SK-N-SH treated with all-trans-retinoic acid at 6 μM for 48 hours (cell line): ENCODE measurements around the gene IYD.

Experiments used
- ATAC-seq: fragments of 200-7000 bp; cut with Tn5 transposase; 3 replicates; pipeline ENCODE4 v1.9.1; 2020; ENCODE audit warnings: mild to moderate bottlenecking, moderate library complexity
- BACH2 ChIP-seq: fragments of 250-450 bp; sonication (Bioruptor Pico); IDR thresholded peaks from 2 replicates; pipeline ENCODE4 v1.9.0; 2021; ENCODE audit warnings: mild to moderate bottlenecking, borderline replicate concordance
- CSDC2 ChIP-seq: fragments of 250-450 bp; sonication (Bioruptor Pico); IDR thresholded peaks from 2 replicates; pipeline ENCODE4 v1.5.0; 2020; ENCODE audit warnings: mild to moderate bottlenecking, moderate library complexity
- CSRNP3 ChIP-seq: fragments of 250-450 bp; sonication (Bioruptor Pico); IDR thresholded peaks from 2 replicates; pipeline ENCODE4 v1.5.1; 2021; ENCODE audit warnings: mild to moderate bottlenecking, moderate library complexity
- ESRRG ChIP-seq: fragments of 250-450 bp; sonication (Bioruptor Pico); IDR thresholded peaks from 2 replicates; pipeline ENCODE4 v1.6.1; 2021; ENCODE audit warnings: mild to moderate bottlenecking
- GLIS3 ChIP-seq: fragments of 250-450 bp; sonication (Bioruptor Pico); IDR thresholded peaks from 2 replicates; pipeline ENCODE4 v1.5.0; 2020; ENCODE audit warnings: mild to moderate bottlenecking, moderate library complexity
- OSR1 ChIP-seq: fragments of 250-450 bp; sonication (Bioruptor Pico); IDR thresholded peaks from 2 replicates; pipeline ENCODE4 v1.8.0; 2022; ENCODE audit warnings: moderate library complexity, mild to moderate bottlenecking, inconsistent platforms
- POU6F1 ChIP-seq: fragments of 250-450 bp; sonication (Bioruptor Pico); IDR thresholded peaks from 2 replicates; pipeline ENCODE4 v1.8.0; 2021; ENCODE audit warnings: low read depth, mild to moderate bottlenecking, moderate library complexity, borderline replicate concordance
- PPARA ChIP-seq: fragments of 250-450 bp; sonication (Bioruptor Pico); IDR thresholded peaks from 2 replicates; pipeline ENCODE4 v1.5.0; 2020; ENCODE audit warnings: mild to moderate bottlenecking, borderline replicate concordance
- TCF4 ChIP-seq: fragments of 250-450 bp; sonication (Bioruptor Pico); IDR thresholded peaks from 2 replicates; pipeline ENCODE4 v1.8.0; 2021; ENCODE audit warnings: mild to moderate bottlenecking, moderate library complexity, borderline replicate concordance
- TOX ChIP-seq: fragments of 250-450 bp; sonication (Bioruptor Pico); IDR thresholded peaks from 2 replicates; pipeline ENCODE4 v1.8.0; 2021; ENCODE audit warnings: mild to moderate bottlenecking, moderate library complexity, borderline replicate concordance
- ZC3H10 ChIP-seq: fragments of 250-450 bp; sonication (Bioruptor Pico); IDR thresholded peaks from 2 replicates; pipeline ENCODE4 v1.5.1; 2021; ENCODE audit warnings: mild to moderate bottlenecking, moderate library complexity
- ZFP3 ChIP-seq: fragments of 250-450 bp; sonication (Bioruptor Pico); IDR thresholded peaks from 2 replicates; pipeline ENCODE4 v1.5.0; 2020; ENCODE audit warnings: mild to moderate bottlenecking, moderate library complexity
- ZFP30 ChIP-seq: fragments of 450-650 bp; formaldehyde crosslinking; IDR thresholded peaks from 2 replicates; pipeline ENCODE4 v1.5.0; 2022; ENCODE audit warnings: mild to moderate bottlenecking, moderate library complexity
- ZNF565 ChIP-seq: fragments of 450-650 bp; formaldehyde crosslinking; conservative IDR thresholded peaks from 2 replicates; pipeline ENCODE4 v1.5.0; 2020; ENCODE audit warnings: low read depth, mild to moderate bottlenecking, moderate library complexity
- ZNF70 ChIP-seq: fragments of 450-650 bp; formaldehyde crosslinking; IDR thresholded peaks from 2 replicates; pipeline ENCODE4 v1.5.0; 2020; ENCODE audit warnings: mild to moderate bottlenecking, moderate library complexity
- TF ChIP-seq, protein P1 (sequence below): fragments of 250-450 bp; sonication (Bioruptor Pico); IDR thresholded peaks from 2 replicates; pipeline ENCODE4 v1.5.1; 2020; ENCODE audit warnings: low read depth, mild to moderate bottlenecking, moderate library complexity
- TF ChIP-seq, protein P2 (sequence below): fragments of 250-450 bp; sonication (Bioruptor Pico); IDR thresholded peaks from 2 replicates; pipeline ENCODE4 v1.5.0; 2020; ENCODE audit warnings: mild to moderate bottlenecking, moderate library complexity

The IYD gene

DNA sequence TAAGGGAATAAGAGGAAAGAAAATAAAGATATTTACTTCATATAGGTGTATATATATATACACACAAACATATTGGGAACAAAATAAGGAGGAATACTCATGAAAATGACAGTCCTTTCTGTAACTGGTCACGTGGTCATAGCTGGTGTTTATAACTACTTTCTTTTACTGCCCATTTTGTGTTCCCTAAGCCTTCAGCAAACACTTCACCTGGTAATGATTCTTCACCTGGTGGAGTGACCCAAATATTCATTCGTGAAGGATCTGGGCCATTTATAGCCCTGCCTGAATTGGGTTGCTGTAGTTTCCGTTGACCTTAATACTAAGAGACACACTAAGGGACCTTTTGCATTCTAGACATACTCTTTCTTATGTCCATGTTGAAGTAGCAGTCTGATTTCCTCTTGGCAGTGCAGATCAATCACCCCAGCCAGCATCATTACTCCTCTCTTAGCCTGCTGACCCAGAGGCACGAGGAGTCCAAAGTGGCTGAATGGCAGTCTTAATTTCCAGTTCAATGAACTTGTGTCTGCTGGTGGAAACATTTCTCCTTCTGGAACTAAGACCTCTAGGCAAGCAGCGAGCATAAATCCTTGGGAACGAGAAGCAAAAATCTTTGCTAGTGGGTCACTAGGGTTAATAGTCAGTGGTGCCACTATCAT lies 39.9 kb upstream of the IYD start:
- ATAC-seq = no peak
- no peak for TF ChIP-seq POU6F1 (CRISPR knock-in tag)
- no peak for TF ChIP-seq ZNF565 (CRISPR knock-in tag)
- TF ChIP-seq BACH2 (CRISPR knock-in tag) = no peak
- TF ChIP-seq TCF4 = no peak
- TF ChIP-seq CSDC2 (CRISPR knock-in tag) = no peak
- TF ChIP-seq ESRRG (CRISPR knock-in tag) = no peak
- no peak for TF ChIP-seq ZNF70 (CRISPR knock-in tag)
- TF ChIP-seq CSRNP3 (CRISPR knock-in tag) = no peak
- no peak for TF ChIP-seq ZFP3 (CRISPR knock-in tag)
- no peak for TF ChIP-seq OSR1
- TF ChIP-seq TOX (CRISPR knock-in tag) = no peak
- TF ChIP-seq, protein P1, sequence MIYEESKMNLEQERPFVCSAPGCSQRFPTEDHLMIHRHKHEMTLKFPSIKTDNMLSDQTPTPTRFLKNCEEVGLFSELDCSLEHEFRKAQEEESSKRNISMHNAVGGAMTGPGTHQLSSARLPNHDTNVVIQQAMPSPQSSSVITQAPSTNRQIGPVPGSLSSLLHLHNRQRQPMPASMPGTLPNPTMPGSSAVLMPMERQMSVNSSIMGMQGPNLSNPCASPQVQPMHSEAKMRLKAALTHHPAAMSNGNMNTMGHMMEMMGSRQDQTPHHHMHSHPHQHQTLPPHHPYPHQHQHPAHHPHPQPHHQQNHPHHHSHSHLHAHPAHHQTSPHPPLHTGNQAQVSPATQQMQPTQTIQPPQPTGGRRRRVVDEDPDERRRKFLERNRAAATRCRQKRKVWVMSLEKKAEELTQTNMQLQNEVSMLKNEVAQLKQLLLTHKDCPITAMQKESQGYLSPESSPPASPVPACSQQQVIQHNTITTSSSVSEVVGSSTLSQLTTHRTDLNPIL (CRISPR knock-in tag) = no peak
- no peak for TF ChIP-seq GLIS3

- TF ChIP-seq PPARA (CRISPR knock-in tag) (no peak), OSR1 (no peak), CSRNP3 (CRISPR knock-in tag) (no peak), ESRRG (CRISPR knock-in tag) (no peak), ZC3H10 (CRISPR knock-in tag) (no peak), GLIS3 (no peak), ZNF70 (CRISPR knock-in tag) (no peak), BACH2 (CRISPR knock-in tag) (no peak), ZNF565 (CRISPR knock-in tag) (no peak), CSDC2 (CRISPR knock-in tag) (no peak), TOX (CRISPR knock-in tag) (no peak)
- TF ChIP-seq, protein P2, sequence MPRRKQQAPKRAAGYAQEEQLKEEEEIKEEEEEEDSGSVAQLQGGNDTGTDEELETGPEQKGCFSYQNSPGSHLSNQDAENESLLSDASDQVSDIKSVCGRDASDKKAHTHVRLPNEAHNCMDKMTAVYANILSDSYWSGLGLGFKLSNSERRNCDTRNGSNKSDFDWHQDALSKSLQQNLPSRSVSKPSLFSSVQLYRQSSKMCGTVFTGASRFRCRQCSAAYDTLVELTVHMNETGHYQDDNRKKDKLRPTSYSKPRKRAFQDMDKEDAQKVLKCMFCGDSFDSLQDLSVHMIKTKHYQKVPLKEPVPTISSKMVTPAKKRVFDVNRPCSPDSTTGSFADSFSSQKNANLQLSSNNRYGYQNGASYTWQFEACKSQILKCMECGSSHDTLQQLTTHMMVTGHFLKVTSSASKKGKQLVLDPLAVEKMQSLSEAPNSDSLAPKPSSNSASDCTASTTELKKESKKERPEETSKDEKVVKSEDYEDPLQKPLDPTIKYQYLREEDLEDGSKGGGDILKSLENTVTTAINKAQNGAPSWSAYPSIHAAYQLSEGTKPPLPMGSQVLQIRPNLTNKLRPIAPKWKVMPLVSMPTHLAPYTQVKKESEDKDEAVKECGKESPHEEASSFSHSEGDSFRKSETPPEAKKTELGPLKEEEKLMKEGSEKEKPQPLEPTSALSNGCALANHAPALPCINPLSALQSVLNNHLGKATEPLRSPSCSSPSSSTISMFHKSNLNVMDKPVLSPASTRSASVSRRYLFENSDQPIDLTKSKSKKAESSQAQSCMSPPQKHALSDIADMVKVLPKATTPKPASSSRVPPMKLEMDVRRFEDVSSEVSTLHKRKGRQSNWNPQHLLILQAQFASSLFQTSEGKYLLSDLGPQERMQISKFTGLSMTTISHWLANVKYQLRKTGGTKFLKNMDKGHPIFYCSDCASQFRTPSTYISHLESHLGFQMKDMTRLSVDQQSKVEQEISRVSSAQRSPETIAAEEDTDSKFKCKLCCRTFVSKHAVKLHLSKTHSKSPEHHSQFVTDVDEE = no peak
- ATAC-seq = no peak
Observed at GRCh38 chr6:150331344-150331743, 37.5 kb upstream of the IYD start.

- no peak for ATAC-seq
- TF ChIP-seq ZFP3 (CRISPR knock-in tag) = no peak
- TF ChIP-seq, protein P2 = no peak
- TF ChIP-seq, protein P1 (CRISPR knock-in tag) = no peak
- TF ChIP-seq ZFP30 (CRISPR knock-in tag) = no peak
- TF ChIP-seq TCF4 = no peak
- TF ChIP-seq OSR1 = no peak
Observed at GRCh38 chr6:150332939-150333584, 35.8 kb upstream of the IYD start.
